Heart left ventricle (tissue), 13 donors: Measurements from ENCODE around the gene VAC14.
"Not testable (repeated sequence)": the region's sequence is repeated elsewhere in the genome, so short reads cannot be mapped to it uniquely, and the experiment has no call there.

Source experiments
- POLR2A ChIP-seq, 2 donors: fragments of 450-650 bp; IDR thresholded peaks; one replicate each; pipeline ENCODE4 v1.6.1; 2017; ENCODE audit warnings: antibody characterized with exemption in 2 of 2, mild to moderate bottlenecking in 2 of 2, moderate library complexity in 2 of 2
- TF ChIP-seq, protein P1 (sequence below), 12 donors: fragments of 200-600 bp; sonication (generic) in 4 of 12; IDR thresholded peaks; one replicate each; pipeline versions ENCODE4 v1.5.0 to v1.8.0; 2018 to 2022; ENCODE audit warnings: antibody characterized with exemption in 12 of 12, mild to moderate bottlenecking in 5 of 12
- donor health status: ischemic (EF 13 %, LVEDD 7.1; RV severe dilation, severe dysfunction).
- donor health status: DM: no; HTN: yes; CAD: no.
- donor health status: DM: no; HTN: no; CAD: no.
- donor health status: ischemic (EF 25% LVEDD 6.9; RV normal size, moderate dysfunction).
- donor health status: ischemic (EF 25% LVEDD 5.7; RV mildly dilated, moderate dysfunction).
- donor health status: ischemic (EF 35%, LVEDD 5.7; RV mildly dilated, moderate dysfunction).
- donor health status: nonischemic (EF 11% LVEDD 7.7; RV severe dilation, severe dysfunction).
- donor health status: DM: yes; HTN: yes; CAD: no.
- donor health status: PGD.
- donor health status: ischemic (EF 29% LVEDD 5.4; RV normal size, mild dysfunction).
- donor health status: nonischemic (EF 23%, LVEDD 6.1; RV moderate dilation, normal function).

DNA sequence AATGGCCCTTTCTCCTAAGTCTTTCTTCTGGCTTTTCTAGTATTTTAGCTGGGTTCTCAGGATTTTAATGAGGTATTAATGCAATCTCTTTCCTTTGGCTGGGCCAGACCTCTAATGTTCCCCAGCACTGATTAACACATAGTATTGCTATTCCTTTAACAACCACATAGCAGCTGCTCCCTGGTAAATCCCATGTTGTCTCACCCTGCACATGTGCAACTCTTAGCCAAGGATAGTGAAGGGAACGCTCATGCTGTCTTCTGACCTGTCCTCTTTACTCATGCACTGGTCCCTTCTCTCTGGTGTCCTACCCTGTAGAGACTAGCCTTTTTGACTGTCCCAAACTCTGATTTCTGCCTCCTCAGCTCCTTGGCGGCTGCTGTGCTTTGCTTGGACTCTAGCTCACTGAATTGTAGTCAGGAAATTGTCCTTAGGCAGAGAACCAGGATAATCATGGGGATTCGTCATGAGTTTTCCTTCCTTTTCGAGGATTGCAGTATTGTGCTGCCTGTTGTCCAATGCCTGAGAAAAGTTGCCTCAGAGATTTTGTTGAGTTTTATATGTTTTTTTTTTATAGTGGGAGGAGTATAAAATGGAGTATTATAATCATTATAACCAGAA is 22.6 kb upstream of the VAC14 start:
- TF ChIP-seq, protein P1, sequence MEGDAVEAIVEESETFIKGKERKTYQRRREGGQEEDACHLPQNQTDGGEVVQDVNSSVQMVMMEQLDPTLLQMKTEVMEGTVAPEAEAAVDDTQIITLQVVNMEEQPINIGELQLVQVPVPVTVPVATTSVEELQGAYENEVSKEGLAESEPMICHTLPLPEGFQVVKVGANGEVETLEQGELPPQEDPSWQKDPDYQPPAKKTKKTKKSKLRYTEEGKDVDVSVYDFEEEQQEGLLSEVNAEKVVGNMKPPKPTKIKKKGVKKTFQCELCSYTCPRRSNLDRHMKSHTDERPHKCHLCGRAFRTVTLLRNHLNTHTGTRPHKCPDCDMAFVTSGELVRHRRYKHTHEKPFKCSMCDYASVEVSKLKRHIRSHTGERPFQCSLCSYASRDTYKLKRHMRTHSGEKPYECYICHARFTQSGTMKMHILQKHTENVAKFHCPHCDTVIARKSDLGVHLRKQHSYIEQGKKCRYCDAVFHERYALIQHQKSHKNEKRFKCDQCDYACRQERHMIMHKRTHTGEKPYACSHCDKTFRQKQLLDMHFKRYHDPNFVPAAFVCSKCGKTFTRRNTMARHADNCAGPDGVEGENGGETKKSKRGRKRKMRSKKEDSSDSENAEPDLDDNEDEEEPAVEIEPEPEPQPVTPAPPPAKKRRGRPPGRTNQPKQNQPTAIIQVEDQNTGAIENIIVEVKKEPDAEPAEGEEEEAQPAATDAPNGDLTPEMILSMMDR (IDR thresholded peaks at IDR 0.05) = not testable (repeated sequence)
- not testable (repeated sequence) for TF ChIP-seq POLR2A (IDR thresholded peaks at IDR 0.05)
